Neural progenitor cell (in vitro differentiated cells): ENCODE data around the gene ARF1. TPM values are rescaled to one million over a fixed set of nuclear protein-coding genes. Genes with fewer than 3 reads are reported as not detected.
A peak's percentile ranks its signal among the peaks of the same experiment; 100 is the strongest.

ENCODE experiments used
- DNase-seq: peaks from one replicate; pipeline ENCODE4 v3.0.0-alpha.2; 2016; ENCODE audit warnings: low spot score
- H2AFZ ChIP-seq: fragments of 200-600 bp; sonication (generic); replicated peaks from 2 replicates; pipeline ENCODE4 v1.6.1; 2016; ENCODE audit warnings: antibody characterized with exemption
- H3F3A ChIP-seq: fragments of 200-600 bp; sonication (generic); 2 replicates; pipeline ENCODE4 v1.6.1; 2016; ENCODE audit warnings: antibody characterized with exemption, low read depth
- H3K27ac ChIP-seq: fragments of 200-600 bp; sonication (generic); 2 replicates; pipeline ENCODE4 v1.5.1; 2016; ENCODE audit warnings: mild to moderate bottlenecking
- H3K27me3 ChIP-seq: fragments of 200-600 bp; sonication (generic); 2 replicates; pipeline ENCODE4 v1.6.1; 2016; ENCODE audit warnings: mild to moderate bottlenecking, moderate library complexity
- H3K36me3 ChIP-seq: fragments of 200-600 bp; sonication (generic); 2 replicates; pipeline ENCODE4 v1.5.1; 2016
- H3K4me1 ChIP-seq: fragments of 200-600 bp; sonication (generic); 2 replicates; pipeline ENCODE4 v1.6.1; 2016; ENCODE audit warnings: mixed run types
- H3K4me2 ChIP-seq: fragments of 200-600 bp; sonication (generic); 2 replicates; pipeline ENCODE4 v1.6.1; 2016
- H3K4me3 ChIP-seq: fragments of 200-600 bp; sonication (generic); 2 replicates; pipeline ENCODE4 v1.5.1; 2016
- H3K79me2 ChIP-seq: fragments of 200-600 bp; sonication (generic); 2 replicates; pipeline ENCODE4 v1.6.1; 2016; ENCODE audit warnings: low read depth
- H3K9ac ChIP-seq: fragments of 200-600 bp; sonication (generic); 2 replicates; pipeline ENCODE4 v1.6.1; 2016
- H3K9me3 ChIP-seq: fragments of 200-600 bp; sonication (generic); 2 replicates; pipeline ENCODE4 v1.5.1; 2016; ENCODE audit warnings: low read depth
- H4K20me1 ChIP-seq: fragments of 200-600 bp; sonication (generic); 2 replicates; pipeline ENCODE4 v1.6.1; 2016; ENCODE audit warnings: low read depth
- H3K27ac Mint-ChIP-seq: 3 replicates; pipeline ENCODE4 v1.8.0; 2021; ENCODE audit warnings: mixed read lengths
- H3K27me3 Mint-ChIP-seq: 2 replicates; pipeline ENCODE4 v1.8.0; 2022; ENCODE audit warnings: low read depth, mild to moderate bottlenecking, inconsistent platforms, moderate library complexity, mixed read lengths; ENCODE audit not compliant: insufficient read depth
- H3K36me3 Mint-ChIP-seq: 3 replicates; pipeline ENCODE4 v1.8.0; 2021; ENCODE audit warnings: mixed read lengths
- H3K4me1 Mint-ChIP-seq: 3 replicates; pipeline ENCODE4 v1.8.0; 2021; ENCODE audit warnings: mixed read lengths
- H3K4me3 Mint-ChIP-seq: 3 replicates; pipeline ENCODE4 v1.8.0; 2021; ENCODE audit warnings: mild to moderate bottlenecking, moderate library complexity, mixed read lengths
- H3K9me3 Mint-ChIP-seq: 3 replicates; pipeline ENCODE4 v1.8.0; 2020; ENCODE audit warnings: mixed read lengths
- EZH2 ChIP-seq: fragments of 200-600 bp; sonication (generic); IDR thresholded peaks from 2 replicates; pipeline ENCODE4 v1.6.1; 2017; ENCODE audit warnings: antibody characterized with exemption, mild to moderate bottlenecking, moderate library complexity
- EZH2phosphoT487 ChIP-seq: fragments of 200-600 bp; sonication (generic); IDR thresholded peaks from 2 replicates; pipeline ENCODE4 v1.6.1; 2017; ENCODE audit warnings: antibody characterized with exemption
- total RNA-seq: library from RNA; depleted of rRNA; stranded (reverse); fragments of >200 nt; gene quantifications from 2 replicates; pipeline ENCODE4 v1.2.3, GENCODE V29; 2015; ENCODE audit warnings: low replicate concordance
- TF ChIP-seq, protein P1 (sequence below): fragments of 200-600 bp; sonication (generic); IDR thresholded peaks from 2 replicates; pipeline ENCODE4 v1.5.1; 2017; ENCODE audit warnings: antibody characterized with exemption, mild to moderate bottlenecking

Gene ARF1
- total RNA-seq, 1 donor from 2014 or later, result 95.1 TPM

DNA sequence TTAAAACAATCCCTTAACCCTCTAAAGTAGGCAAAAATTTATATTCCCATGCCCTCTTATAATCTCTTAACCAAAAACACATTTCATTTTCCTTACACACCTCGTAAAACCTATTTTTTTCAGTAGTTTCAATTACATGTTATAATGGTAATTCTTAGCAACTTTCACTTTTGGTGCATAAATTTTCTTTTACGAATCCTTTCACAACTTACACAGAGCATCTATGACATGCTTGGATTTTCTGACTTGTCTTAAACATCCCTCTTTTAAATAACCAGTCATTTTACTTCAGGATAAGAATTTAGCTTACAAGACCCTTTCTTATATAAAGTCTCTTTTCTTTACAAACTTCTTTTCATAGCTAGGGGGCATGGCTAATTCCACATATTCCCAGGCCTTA is 35.5 kb downstream of the ARF1 start:
- no peaks in the 10 kb centered on the region for H3K79me2 ChIP-seq
- no peak overlapping the region for H3K4me3 ChIP-seq
- H3K36me3 ChIP-seq, result no peaks in the 10 kb centered on the region
- H3K27me3 ChIP-seq, result peaks cover 15% of the 10 kb centered on the region
- peaks cover 4% of the 10 kb centered on the region for H3K36me3 Mint-ChIP-seq
- no peaks in the 10 kb centered on the region for H3K4me1 ChIP-seq
- peaks cover 25% of the 10 kb centered on the region for H3K9me3 Mint-ChIP-seq
- peaks cover 20% of the 10 kb centered on the region for H3K9me3 ChIP-seq
- no peak for TF ChIP-seq EZH2phosphoT487
- no peak overlapping the region for H3K4me3 Mint-ChIP-seq
- no peak overlapping the region for H3K27ac Mint-ChIP-seq
- H2AFZ ChIP-seq, result no peak overlapping the region
- no peaks in the 10 kb centered on the region for H4K20me1 ChIP-seq
- H3K4me1 Mint-ChIP-seq, result no peaks in the 10 kb centered on the region
- DNase-seq, result peak; percentile 39
- no peaks in the 10 kb centered on the region for H3F3A ChIP-seq
- H3K4me2 ChIP-seq, result no peak overlapping the region
- H3K27me3 Mint-ChIP-seq, result peaks cover 2% of the 10 kb centered on the region
- H3K27ac ChIP-seq, result no peak overlapping the region
- no peak overlapping the region for H3K9ac ChIP-seq

DNA sequence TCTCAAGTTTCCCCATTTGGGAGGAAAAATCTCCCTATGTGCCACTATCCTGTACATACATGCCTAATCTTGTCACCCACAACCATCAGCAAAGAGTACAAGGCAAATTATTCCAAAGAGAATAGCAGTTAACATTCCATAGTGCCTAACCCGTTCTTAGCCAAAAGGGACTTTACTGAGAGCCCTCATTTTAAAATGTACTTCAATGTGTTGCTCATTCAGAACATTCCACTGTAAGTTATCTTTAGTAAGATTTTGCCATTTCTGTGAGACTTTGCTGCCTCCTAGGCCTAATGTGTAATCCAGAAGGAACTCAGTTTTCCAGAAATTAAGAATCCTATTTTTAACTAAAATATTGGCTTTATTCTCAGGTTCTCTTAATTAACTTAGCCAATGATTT is 37.8 kb downstream of the ARF1 start:
- Histone ChIP-seq H3K9me3 (peaks cover 20% of the 10 kb centered on the region), H4K20me1 (no peaks in the 10 kb centered on the region), H3F3A (no peaks in the 10 kb centered on the region), H3K4me1 (no peaks in the 10 kb centered on the region), H3K27ac (no peak overlapping the region), H3K4me2 (no peak overlapping the region), H3K4me3 (no peak overlapping the region), H3K9ac (no peak overlapping the region), H2AFZ (no peak overlapping the region), H3K36me3 (no peaks in the 10 kb centered on the region), H3K27me3 (peaks cover 38% of the 10 kb centered on the region), H3K79me2 (no peaks in the 10 kb centered on the region)
- H3K4me3 Mint-ChIP-seq, result no peak overlapping the region
- H3K27ac Mint-ChIP-seq, result no peak overlapping the region
- H3K36me3 Mint-ChIP-seq, result peaks cover 4% of the 10 kb centered on the region
- peaks cover 25% of the 10 kb centered on the region for H3K9me3 Mint-ChIP-seq
- no peaks in the 10 kb centered on the region for H3K4me1 Mint-ChIP-seq
- no peak for TF ChIP-seq EZH2phosphoT487
- TF ChIP-seq, protein P1, sequence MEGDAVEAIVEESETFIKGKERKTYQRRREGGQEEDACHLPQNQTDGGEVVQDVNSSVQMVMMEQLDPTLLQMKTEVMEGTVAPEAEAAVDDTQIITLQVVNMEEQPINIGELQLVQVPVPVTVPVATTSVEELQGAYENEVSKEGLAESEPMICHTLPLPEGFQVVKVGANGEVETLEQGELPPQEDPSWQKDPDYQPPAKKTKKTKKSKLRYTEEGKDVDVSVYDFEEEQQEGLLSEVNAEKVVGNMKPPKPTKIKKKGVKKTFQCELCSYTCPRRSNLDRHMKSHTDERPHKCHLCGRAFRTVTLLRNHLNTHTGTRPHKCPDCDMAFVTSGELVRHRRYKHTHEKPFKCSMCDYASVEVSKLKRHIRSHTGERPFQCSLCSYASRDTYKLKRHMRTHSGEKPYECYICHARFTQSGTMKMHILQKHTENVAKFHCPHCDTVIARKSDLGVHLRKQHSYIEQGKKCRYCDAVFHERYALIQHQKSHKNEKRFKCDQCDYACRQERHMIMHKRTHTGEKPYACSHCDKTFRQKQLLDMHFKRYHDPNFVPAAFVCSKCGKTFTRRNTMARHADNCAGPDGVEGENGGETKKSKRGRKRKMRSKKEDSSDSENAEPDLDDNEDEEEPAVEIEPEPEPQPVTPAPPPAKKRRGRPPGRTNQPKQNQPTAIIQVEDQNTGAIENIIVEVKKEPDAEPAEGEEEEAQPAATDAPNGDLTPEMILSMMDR, result no peak
- TF ChIP-seq EZH2, result no peak
- H3K27me3 Mint-ChIP-seq, result peaks cover 6% of the 10 kb centered on the region
- DNase-seq, result no peak

DNA sequence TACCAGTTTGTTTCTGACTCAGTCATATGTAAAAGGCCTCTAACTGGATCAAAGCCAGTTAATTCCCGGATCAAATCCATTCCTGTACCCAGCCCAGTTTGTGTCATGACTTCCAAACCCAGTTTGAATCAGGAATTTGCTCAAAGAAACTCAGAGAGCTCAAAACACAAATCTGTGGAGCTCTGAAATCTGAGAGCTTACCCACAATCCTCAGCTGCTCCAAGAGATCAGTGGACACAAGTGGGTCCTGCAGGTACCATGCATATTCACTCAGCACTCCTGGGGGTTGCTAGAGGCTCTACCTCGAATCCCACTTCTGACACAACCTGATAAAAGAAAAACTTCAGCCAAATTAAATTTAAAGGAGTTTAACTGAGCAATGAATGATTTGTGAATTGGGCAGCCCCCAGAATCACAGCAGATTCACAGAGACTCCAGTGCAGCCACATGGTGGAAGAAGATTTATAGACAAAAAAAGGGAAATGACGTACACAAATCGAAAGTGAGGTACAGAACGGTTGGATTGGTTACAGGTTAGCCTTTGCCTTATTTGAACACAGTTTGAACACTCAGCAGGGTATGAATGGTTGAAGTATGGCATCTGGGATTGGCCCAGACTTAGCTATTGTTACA is 38.5 kb downstream of the ARF1 start:
- no peaks in the 10 kb centered on the region for H3F3A ChIP-seq
- H3K27ac Mint-ChIP-seq, result no peak overlapping the region
- H3K36me3 ChIP-seq, result no peaks in the 10 kb centered on the region
- peaks cover 4% of the 10 kb centered on the region for H3K36me3 Mint-ChIP-seq
- no peaks in the 10 kb centered on the region for H3K4me1 Mint-ChIP-seq
- no peak overlapping the region for H2AFZ ChIP-seq
- H4K20me1 ChIP-seq, result no peaks in the 10 kb centered on the region
- H3K79me2 ChIP-seq, result no peaks in the 10 kb centered on the region
- peaks cover 6% of the 10 kb centered on the region for H3K27me3 Mint-ChIP-seq
- H3K27ac ChIP-seq, result no peak overlapping the region
- H3K4me3 Mint-ChIP-seq, result no peak overlapping the region
- H3K4me1 ChIP-seq, result no peaks in the 10 kb centered on the region
- no peak overlapping the region for H3K4me2 ChIP-seq
- H3K9ac ChIP-seq, result no peak overlapping the region
- H3K27me3 ChIP-seq, result peaks cover 44% of the 10 kb centered on the region
- H3K9me3 ChIP-seq, result peaks cover 20% of the 10 kb centered on the region
- peaks cover 25% of the 10 kb centered on the region for H3K9me3 Mint-ChIP-seq
- no peak for TF ChIP-seq EZH2
- TF ChIP-seq EZH2phosphoT487, result no peak
- TF ChIP-seq, protein P1, result no peak
- DNase-seq, result no peak
- H3K4me3 ChIP-seq, result no peak overlapping the region

DNA sequence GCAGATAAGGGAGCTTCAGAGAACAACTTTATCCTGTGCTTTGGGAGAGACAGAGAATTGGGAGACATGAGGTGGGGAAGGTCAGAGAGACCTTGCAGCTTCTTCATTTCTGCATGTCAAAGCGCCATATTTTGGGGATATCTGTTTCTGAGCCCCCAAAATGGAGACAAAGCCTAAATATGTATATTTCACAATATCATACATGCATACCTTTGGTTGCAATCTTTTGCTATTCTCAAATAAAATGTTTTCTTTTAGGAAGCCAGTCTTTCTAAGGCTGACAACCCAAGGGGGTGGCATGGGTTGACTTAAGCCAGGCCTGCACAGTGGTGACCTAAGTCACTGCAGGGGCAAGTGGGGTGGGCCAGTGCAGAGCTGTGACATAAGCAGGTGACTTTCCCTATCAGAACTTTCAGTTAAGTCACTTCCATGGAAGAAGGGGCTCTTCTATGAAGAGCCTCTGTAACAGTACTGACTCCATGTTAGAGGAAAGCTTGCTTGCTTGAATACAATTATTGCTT is 40.5 kb downstream of the ARF1 start:
- Mint-ChIP-seq H3K9me3 (peaks cover 18% of the 10 kb centered on the region), H3K27me3 (peaks cover 10% of the 10 kb centered on the region), H3K36me3 (peaks cover 2% of the 10 kb centered on the region), H3K27ac (no peak overlapping the region), H3K4me1 (no peaks in the 10 kb centered on the region), H3K4me3 (no peak overlapping the region)
- H3K9me3 ChIP-seq, result peaks cover 10% of the 10 kb centered on the region
- no peak overlapping the region for H3K9ac ChIP-seq
- no peak overlapping the region for H3K4me3 ChIP-seq
- H3K4me2 ChIP-seq, result no peak overlapping the region
- H4K20me1 ChIP-seq, result no peaks in the 10 kb centered on the region
- no peak for DNase-seq
- H2AFZ ChIP-seq, result no peak overlapping the region
- no peaks in the 10 kb centered on the region for H3K4me1 ChIP-seq
- no peaks in the 10 kb centered on the region for H3K79me2 ChIP-seq
- H3K36me3 ChIP-seq, result no peaks in the 10 kb centered on the region
- H3K27me3 ChIP-seq, result peaks cover 64% of the 10 kb centered on the region
- no peak for TF ChIP-seq EZH2phosphoT487
- no peak for TF ChIP-seq EZH2
- TF ChIP-seq, protein P1, result no peak
- H3F3A ChIP-seq, result no peaks in the 10 kb centered on the region
- H3K27ac ChIP-seq, result no peak overlapping the region
